Neural progenitor cell (in vitro differentiated cells): ENCODE data around the gene GPR143. TPM values are rescaled to one million over a fixed set of nuclear protein-coding genes. Genes with fewer than 3 reads are reported as not detected.

ENCODE experiments used
- DNase-seq: peaks from one replicate; pipeline ENCODE4 v3.0.0-alpha.2; 2016; ENCODE audit warnings: low spot score
- H2AFZ ChIP-seq: fragments of 200-600 bp; sonication (generic); replicated peaks from 2 replicates; pipeline ENCODE4 v1.6.1; 2016; ENCODE audit warnings: antibody characterized with exemption
- H3F3A ChIP-seq: fragments of 200-600 bp; sonication (generic); 2 replicates; pipeline ENCODE4 v1.6.1; 2016; ENCODE audit warnings: antibody characterized with exemption, low read depth
- H3K27ac ChIP-seq: fragments of 200-600 bp; sonication (generic); 2 replicates; pipeline ENCODE4 v1.5.1; 2016; ENCODE audit warnings: mild to moderate bottlenecking
- H3K27me3 ChIP-seq: fragments of 200-600 bp; sonication (generic); 2 replicates; pipeline ENCODE4 v1.6.1; 2016; ENCODE audit warnings: mild to moderate bottlenecking, moderate library complexity
- H3K36me3 ChIP-seq: fragments of 200-600 bp; sonication (generic); 2 replicates; pipeline ENCODE4 v1.5.1; 2016
- H3K4me1 ChIP-seq: fragments of 200-600 bp; sonication (generic); 2 replicates; pipeline ENCODE4 v1.6.1; 2016; ENCODE audit warnings: mixed run types
- H3K4me2 ChIP-seq: fragments of 200-600 bp; sonication (generic); 2 replicates; pipeline ENCODE4 v1.6.1; 2016
- H3K4me3 ChIP-seq: fragments of 200-600 bp; sonication (generic); 2 replicates; pipeline ENCODE4 v1.5.1; 2016
- H3K79me2 ChIP-seq: fragments of 200-600 bp; sonication (generic); 2 replicates; pipeline ENCODE4 v1.6.1; 2016; ENCODE audit warnings: low read depth
- H3K9ac ChIP-seq: fragments of 200-600 bp; sonication (generic); 2 replicates; pipeline ENCODE4 v1.6.1; 2016
- H3K9me3 ChIP-seq: fragments of 200-600 bp; sonication (generic); 2 replicates; pipeline ENCODE4 v1.5.1; 2016; ENCODE audit warnings: low read depth
- H4K20me1 ChIP-seq: fragments of 200-600 bp; sonication (generic); 2 replicates; pipeline ENCODE4 v1.6.1; 2016; ENCODE audit warnings: low read depth
- H3K27ac Mint-ChIP-seq: 3 replicates; pipeline ENCODE4 v1.8.0; 2021; ENCODE audit warnings: mixed read lengths
- H3K27me3 Mint-ChIP-seq: 2 replicates; pipeline ENCODE4 v1.8.0; 2022; ENCODE audit warnings: low read depth, mild to moderate bottlenecking, inconsistent platforms, moderate library complexity, mixed read lengths; ENCODE audit not compliant: insufficient read depth
- H3K36me3 Mint-ChIP-seq: 3 replicates; pipeline ENCODE4 v1.8.0; 2021; ENCODE audit warnings: mixed read lengths
- H3K4me1 Mint-ChIP-seq: 3 replicates; pipeline ENCODE4 v1.8.0; 2021; ENCODE audit warnings: mixed read lengths
- H3K4me3 Mint-ChIP-seq: 3 replicates; pipeline ENCODE4 v1.8.0; 2021; ENCODE audit warnings: mild to moderate bottlenecking, moderate library complexity, mixed read lengths
- H3K9me3 Mint-ChIP-seq: 3 replicates; pipeline ENCODE4 v1.8.0; 2020; ENCODE audit warnings: mixed read lengths
- EZH2 ChIP-seq: fragments of 200-600 bp; sonication (generic); IDR thresholded peaks from 2 replicates; pipeline ENCODE4 v1.6.1; 2017; ENCODE audit warnings: antibody characterized with exemption, mild to moderate bottlenecking, moderate library complexity
- EZH2phosphoT487 ChIP-seq: fragments of 200-600 bp; sonication (generic); IDR thresholded peaks from 2 replicates; pipeline ENCODE4 v1.6.1; 2017; ENCODE audit warnings: antibody characterized with exemption
- total RNA-seq: library from RNA; depleted of rRNA; stranded (reverse); fragments of >200 nt; gene quantifications from 2 replicates; pipeline ENCODE4 v1.2.3, GENCODE V29; 2015; ENCODE audit warnings: low replicate concordance
- TF ChIP-seq, protein P1 (sequence below): fragments of 200-600 bp; sonication (generic); IDR thresholded peaks from 2 replicates; pipeline ENCODE4 v1.5.1; 2017; ENCODE audit warnings: antibody characterized with exemption, mild to moderate bottlenecking

Gene GPR143
- total RNA-seq, 1 donor from 2014 or later: 10.6 TPM

DNA sequence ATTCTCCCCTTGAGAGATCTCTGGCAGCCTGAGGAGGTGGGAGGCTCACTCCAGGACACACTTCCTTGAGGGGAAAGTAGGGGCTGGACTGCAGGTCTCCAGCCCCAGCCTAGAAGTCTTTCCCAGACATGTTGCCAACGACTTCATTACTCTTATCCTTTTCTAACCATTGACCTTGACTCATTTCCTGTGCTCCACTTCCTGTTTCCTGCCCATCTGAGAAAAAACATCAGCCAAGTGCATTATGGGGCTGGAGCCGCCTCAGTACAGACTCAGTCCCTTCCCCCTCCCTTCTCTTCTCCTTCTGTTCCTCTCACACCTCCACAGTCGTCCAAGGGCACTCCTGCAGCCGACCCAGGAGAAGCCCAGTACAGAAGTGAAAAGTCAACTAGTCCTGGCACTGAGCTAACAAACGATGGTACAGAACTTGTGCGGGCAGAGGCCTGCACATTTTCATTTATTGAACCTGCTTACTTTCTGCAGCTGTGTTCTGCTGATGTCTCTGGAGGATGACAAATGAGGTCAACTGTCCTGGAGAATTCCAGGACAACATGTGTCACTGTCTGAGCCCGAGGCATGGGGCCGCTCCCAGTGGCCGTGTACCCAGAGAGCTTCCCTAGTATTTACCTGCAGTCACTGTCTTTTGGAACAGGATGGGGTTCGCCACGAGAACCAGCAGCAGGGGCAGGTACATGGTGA is 20.1 kb downstream of the GPR143 start:
- TF ChIP-seq EZH2phosphoT487: no peak
- TF ChIP-seq, protein P1, sequence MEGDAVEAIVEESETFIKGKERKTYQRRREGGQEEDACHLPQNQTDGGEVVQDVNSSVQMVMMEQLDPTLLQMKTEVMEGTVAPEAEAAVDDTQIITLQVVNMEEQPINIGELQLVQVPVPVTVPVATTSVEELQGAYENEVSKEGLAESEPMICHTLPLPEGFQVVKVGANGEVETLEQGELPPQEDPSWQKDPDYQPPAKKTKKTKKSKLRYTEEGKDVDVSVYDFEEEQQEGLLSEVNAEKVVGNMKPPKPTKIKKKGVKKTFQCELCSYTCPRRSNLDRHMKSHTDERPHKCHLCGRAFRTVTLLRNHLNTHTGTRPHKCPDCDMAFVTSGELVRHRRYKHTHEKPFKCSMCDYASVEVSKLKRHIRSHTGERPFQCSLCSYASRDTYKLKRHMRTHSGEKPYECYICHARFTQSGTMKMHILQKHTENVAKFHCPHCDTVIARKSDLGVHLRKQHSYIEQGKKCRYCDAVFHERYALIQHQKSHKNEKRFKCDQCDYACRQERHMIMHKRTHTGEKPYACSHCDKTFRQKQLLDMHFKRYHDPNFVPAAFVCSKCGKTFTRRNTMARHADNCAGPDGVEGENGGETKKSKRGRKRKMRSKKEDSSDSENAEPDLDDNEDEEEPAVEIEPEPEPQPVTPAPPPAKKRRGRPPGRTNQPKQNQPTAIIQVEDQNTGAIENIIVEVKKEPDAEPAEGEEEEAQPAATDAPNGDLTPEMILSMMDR: no peak
- TF ChIP-seq EZH2: no peak
- Histone ChIP-seq H3F3A (no peaks in the 10 kb centered on the region), H3K4me1 (peaks cover 3% of the 10 kb centered on the region), H3K27ac (no peak overlapping the region), H3K9ac (no peak overlapping the region), H3K4me2 (no peak overlapping the region), H3K27me3 (no peaks in the 10 kb centered on the region), H3K9me3 (no peaks in the 10 kb centered on the region), H3K36me3 (no peaks in the 10 kb centered on the region), H3K79me2 (no peaks in the 10 kb centered on the region), H3K4me3 (no peak overlapping the region), H2AFZ (no peak overlapping the region), H4K20me1 (no peaks in the 10 kb centered on the region)
- H3K27ac Mint-ChIP-seq: peak overlapping the region; percentile 89
- H3K9me3 Mint-ChIP-seq: peaks cover 2% of the 10 kb centered on the region
- H3K4me1 Mint-ChIP-seq: peaks cover 27% of the 10 kb centered on the region
- peaks cover 15% of the 10 kb centered on the region for H3K27me3 Mint-ChIP-seq
- peaks cover 4% of the 10 kb centered on the region for H3K36me3 Mint-ChIP-seq
- no peak for DNase-seq
- no peak overlapping the region for H3K4me3 Mint-ChIP-seq

- Histone ChIP-seq H4K20me1 (no peaks in the 10 kb centered on the region), H3K4me1 (no peaks in the 10 kb centered on the region), H3K9ac (no peak overlapping the region), H3K4me3 (no peak overlapping the region), H3F3A (no peaks in the 10 kb centered on the region), H3K27me3 (no peaks in the 10 kb centered on the region), H3K4me2 (no peak overlapping the region), H3K79me2 (no peaks in the 10 kb centered on the region), H3K27ac (no peak overlapping the region), H3K36me3 (no peaks in the 10 kb centered on the region), H2AFZ (no peak overlapping the region), H3K9me3 (no peaks in the 10 kb centered on the region)
- H3K27ac Mint-ChIP-seq: no peak overlapping the region
- no peaks in the 10 kb centered on the region for H3K4me1 Mint-ChIP-seq
- DNase-seq: no peak
- TF ChIP-seq EZH2phosphoT487 (no peak), EZH2 (no peak)
- TF ChIP-seq, protein P1: no peak
- H3K27me3 Mint-ChIP-seq: peaks cover 8% of the 10 kb centered on the region
- H3K36me3 Mint-ChIP-seq: peaks cover 12% of the 10 kb centered on the region
- no peak overlapping the region for H3K4me3 Mint-ChIP-seq
- peaks cover 3% of the 10 kb centered on the region for H3K9me3 Mint-ChIP-seq
Measured at GRCh38 chrX:9739130-9739529, 26.5 kb downstream of the GPR143 start.

DNA sequence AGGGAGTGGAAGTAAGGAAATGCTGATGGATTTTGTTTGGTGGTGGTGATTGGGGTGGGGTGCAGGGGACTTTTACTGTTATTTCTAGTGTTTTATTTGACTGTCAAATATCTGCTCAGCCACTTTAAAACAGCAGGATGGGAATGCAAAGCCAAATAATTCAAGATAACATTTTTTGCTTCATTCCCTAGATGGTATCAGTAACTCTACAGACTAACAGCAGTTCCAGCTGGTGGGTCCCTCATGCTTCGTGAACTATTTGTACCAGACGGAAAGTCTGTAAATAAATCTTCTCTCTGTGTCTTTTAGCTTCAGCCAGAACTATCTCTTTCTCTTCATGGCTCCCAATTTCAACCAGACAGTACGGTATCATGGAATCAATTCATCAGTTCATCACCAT is 27.5 kb downstream of the GPR143 start:
- no peak for DNase-seq
- Histone ChIP-seq H3K27me3 (no peaks in the 10 kb centered on the region), H3K9me3 (peaks cover 3% of the 10 kb centered on the region), H3K4me2 (no peak overlapping the region), H3F3A (no peaks in the 10 kb centered on the region), H3K27ac (no peak overlapping the region), H3K79me2 (no peaks in the 10 kb centered on the region), H2AFZ (no peak overlapping the region), H3K4me1 (no peaks in the 10 kb centered on the region), H3K36me3 (no peaks in the 10 kb centered on the region), H3K4me3 (no peak overlapping the region), H4K20me1 (no peaks in the 10 kb centered on the region), H3K9ac (no peak overlapping the region)
- no peak overlapping the region for H3K4me3 Mint-ChIP-seq
- peaks cover 8% of the 10 kb centered on the region for H3K36me3 Mint-ChIP-seq
- H3K27me3 Mint-ChIP-seq: peaks cover 8% of the 10 kb centered on the region
- TF ChIP-seq EZH2: no peak
- no peak for TF ChIP-seq EZH2phosphoT487
- no peak overlapping the region for H3K27ac Mint-ChIP-seq
- peaks cover 3% of the 10 kb centered on the region for H3K9me3 Mint-ChIP-seq
- H3K4me1 Mint-ChIP-seq: no peaks in the 10 kb centered on the region

DNA sequence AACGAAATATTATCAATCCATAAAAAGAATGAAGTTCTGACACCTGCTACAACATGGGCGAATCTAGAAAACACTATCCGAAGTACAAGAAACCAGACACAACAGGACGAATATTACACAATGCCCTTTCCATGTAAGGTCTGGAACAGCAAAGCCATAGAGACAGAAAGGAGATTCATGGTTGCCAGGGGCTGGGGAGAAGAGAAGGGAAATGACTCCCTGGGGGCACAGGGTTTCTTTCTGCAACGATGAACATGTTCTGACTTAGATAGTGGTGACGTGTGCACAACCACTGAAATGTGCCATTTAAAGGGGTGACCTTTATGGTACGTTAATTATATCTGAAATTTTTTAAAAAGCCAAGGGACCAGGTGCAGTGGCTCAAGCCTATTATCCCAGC is 28.3 kb downstream of the GPR143 start:
- Histone ChIP-seq H3K4me2 (no peak overlapping the region), H3K9ac (no peak overlapping the region), H3F3A (no peaks in the 10 kb centered on the region), H3K36me3 (no peaks in the 10 kb centered on the region), H3K9me3 (peaks cover 7% of the 10 kb centered on the region), H3K27ac (no peak overlapping the region), H4K20me1 (no peaks in the 10 kb centered on the region), H3K4me3 (no peak overlapping the region), H3K27me3 (no peaks in the 10 kb centered on the region), H2AFZ (no peak overlapping the region), H3K79me2 (no peaks in the 10 kb centered on the region), H3K4me1 (no peaks in the 10 kb centered on the region)
- DNase-seq: no peak
- Mint-ChIP-seq H3K4me1 (no peaks in the 10 kb centered on the region), H3K27ac (peak overlapping the region; percentile 81), H3K27me3 (peaks cover 4% of the 10 kb centered on the region), H3K9me3 (peaks cover 3% of the 10 kb centered on the region), H3K36me3 (peaks cover 8% of the 10 kb centered on the region), H3K4me3 (no peak overlapping the region)
- TF ChIP-seq EZH2phosphoT487 (no peak), EZH2 (no peak)
- TF ChIP-seq, protein P1: no peak
